ENCODE measurements around the gene SCUBE2. TPM values are rescaled to one million over a fixed set of nuclear protein-coding genes. Genes with fewer than 3 reads are reported as not detected.

SCUBE2 gene
- total RNA-seq, 1 experiment from 2014 or later = 1.9 TPM

DNA sequence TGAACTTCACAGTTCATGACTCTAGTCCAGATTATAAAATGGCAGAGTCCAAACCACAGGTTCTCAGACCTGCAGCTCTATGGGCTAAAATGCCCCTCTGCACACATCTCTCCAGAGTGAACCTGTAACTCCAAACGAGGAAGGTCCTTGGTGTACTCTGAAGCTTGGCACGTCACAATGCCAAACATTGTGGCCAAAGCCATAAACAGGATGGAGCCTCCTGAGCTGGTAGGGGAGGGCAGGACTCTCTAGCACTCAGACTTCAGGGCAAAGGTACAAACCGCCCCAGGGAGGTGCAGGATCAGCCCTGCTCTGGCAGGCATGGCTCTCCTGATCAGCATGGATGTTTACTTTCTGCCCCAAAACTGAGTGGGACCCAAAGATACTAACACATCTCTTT is 2.3 kb downstream of the SCUBE2 start:
- Mint-ChIP-seq H3K4me1 (peaks cover 12% of the 10 kb centered on the region), H3K36me3 (no peaks in the 10 kb centered on the region), H3K27me3 (ENCODE audit: low read depth) (peaks cover 45% of the 10 kb centered on the region), H3K27ac (no peak overlapping the region), H3K4me3 (no peak overlapping the region), H3K9me3 (no peaks in the 10 kb centered on the region)
- DNase-seq (ENCODE audit: low spot score) = no peak
- CTCF ChIA-PET = interaction anchor here (1.2 to 3.1 kb wide), 2 partner anchors 15 to 49 kb away, joined by 3 to 19 read pairs; no protein-coding TSS in a partner anchor
- ATAC-seq = no peak
- no peak for TF ChIP-seq ZNF121 (CRISPR knock-in tag; IDR thresholded peaks at IDR 0.05)
- no peak for TF ChIP-seq USF1 (CRISPR knock-in tag; IDR thresholded peaks at IDR 0.05)
- TF ChIP-seq, protein P1, sequence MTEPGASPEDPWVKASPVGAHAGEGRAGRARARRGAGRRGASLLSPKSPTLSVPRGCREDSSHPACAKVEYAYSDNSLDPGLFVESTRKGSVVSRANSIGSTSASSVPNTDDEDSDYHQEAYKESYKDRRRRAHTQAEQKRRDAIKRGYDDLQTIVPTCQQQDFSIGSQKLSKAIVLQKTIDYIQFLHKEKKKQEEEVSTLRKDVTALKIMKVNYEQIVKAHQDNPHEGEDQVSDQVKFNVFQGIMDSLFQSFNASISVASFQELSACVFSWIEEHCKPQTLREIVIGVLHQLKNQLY (CRISPR knock-in tag; IDR thresholded peaks at IDR 0.05) = no peak
- no peak for TF ChIP-seq EMX1 (CRISPR knock-in tag; IDR thresholded peaks at IDR 0.05)
- TF ChIP-seq CREM (CRISPR knock-in tag; IDR thresholded peaks at IDR 0.05) = no peak
- TF ChIP-seq, protein P2, sequence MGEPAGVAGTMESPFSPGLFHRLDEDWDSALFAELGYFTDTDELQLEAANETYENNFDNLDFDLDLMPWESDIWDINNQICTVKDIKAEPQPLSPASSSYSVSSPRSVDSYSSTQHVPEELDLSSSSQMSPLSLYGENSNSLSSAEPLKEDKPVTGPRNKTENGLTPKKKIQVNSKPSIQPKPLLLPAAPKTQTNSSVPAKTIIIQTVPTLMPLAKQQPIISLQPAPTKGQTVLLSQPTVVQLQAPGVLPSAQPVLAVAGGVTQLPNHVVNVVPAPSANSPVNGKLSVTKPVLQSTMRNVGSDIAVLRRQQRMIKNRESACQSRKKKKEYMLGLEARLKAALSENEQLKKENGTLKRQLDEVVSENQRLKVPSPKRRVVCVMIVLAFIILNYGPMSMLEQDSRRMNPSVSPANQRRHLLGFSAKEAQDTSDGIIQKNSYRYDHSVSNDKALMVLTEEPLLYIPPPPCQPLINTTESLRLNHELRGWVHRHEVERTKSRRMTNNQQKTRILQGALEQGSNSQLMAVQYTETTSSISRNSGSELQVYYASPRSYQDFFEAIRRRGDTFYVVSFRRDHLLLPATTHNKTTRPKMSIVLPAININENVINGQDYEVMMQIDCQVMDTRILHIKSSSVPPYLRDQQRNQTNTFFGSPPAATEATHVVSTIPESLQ (CRISPR knock-in tag; IDR thresholded peaks at IDR 0.05) = no peak
- no peak for TF ChIP-seq JAZF1 (CRISPR knock-in tag; IDR thresholded peaks at IDR 0.05)
- TF ChIP-seq, protein P3, sequence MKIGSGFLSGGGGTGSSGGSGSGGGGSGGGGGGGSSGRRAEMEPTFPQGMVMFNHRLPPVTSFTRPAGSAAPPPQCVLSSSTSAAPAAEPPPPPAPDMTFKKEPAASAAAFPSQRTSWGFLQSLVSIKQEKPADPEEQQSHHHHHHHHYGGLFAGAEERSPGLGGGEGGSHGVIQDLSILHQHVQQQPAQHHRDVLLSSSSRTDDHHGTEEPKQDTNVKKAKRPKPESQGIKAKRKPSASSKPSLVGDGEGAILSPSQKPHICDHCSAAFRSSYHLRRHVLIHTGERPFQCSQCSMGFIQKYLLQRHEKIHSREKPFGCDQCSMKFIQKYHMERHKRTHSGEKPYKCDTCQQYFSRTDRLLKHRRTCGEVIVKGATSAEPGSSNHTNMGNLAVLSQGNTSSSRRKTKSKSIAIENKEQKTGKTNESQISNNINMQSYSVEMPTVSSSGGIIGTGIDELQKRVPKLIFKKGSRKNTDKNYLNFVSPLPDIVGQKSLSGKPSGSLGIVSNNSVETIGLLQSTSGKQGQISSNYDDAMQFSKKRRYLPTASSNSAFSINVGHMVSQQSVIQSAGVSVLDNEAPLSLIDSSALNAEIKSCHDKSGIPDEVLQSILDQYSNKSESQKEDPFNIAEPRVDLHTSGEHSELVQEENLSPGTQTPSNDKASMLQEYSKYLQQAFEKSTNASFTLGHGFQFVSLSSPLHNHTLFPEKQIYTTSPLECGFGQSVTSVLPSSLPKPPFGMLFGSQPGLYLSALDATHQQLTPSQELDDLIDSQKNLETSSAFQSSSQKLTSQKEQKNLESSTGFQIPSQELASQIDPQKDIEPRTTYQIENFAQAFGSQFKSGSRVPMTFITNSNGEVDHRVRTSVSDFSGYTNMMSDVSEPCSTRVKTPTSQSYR (CRISPR knock-in tag; IDR thresholded peaks at IDR 0.05) = no peak
- no peak for TF ChIP-seq ESRRA (CRISPR knock-in tag; IDR thresholded peaks at IDR 0.05; ENCODE audit: borderline replicate concordance)
- TF ChIP-seq USF2 (CRISPR knock-in tag; IDR thresholded peaks at IDR 0.05) = no peak
- TF ChIP-seq ERG (CRISPR knock-in tag; IDR thresholded peaks at IDR 0.05) = no peak
- no peak for TF ChIP-seq GABPB1 (CRISPR knock-in tag; IDR thresholded peaks at IDR 0.05)
- no peak for TF ChIP-seq ZNF512 (CRISPR knock-in tag; IDR thresholded peaks at IDR 0.05; ENCODE audit: borderline replicate concordance)
- no peak for TF ChIP-seq AR (CRISPR knock-in tag; IDR thresholded peaks at IDR 0.05)
- TF ChIP-seq, protein P4, sequence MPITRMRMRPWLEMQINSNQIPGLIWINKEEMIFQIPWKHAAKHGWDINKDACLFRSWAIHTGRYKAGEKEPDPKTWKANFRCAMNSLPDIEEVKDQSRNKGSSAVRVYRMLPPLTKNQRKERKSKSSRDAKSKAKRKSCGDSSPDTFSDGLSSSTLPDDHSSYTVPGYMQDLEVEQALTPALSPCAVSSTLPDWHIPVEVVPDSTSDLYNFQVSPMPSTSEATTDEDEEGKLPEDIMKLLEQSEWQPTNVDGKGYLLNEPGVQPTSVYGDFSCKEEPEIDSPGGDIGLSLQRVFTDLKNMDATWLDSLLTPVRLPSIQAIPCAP (CRISPR knock-in tag; IDR thresholded peaks at IDR 0.05) = no peak
- no peak for TF ChIP-seq GTF2I (CRISPR knock-in tag; conservative IDR thresholded peaks at IDR 0.05)
- no peak for TF ChIP-seq RORB (CRISPR knock-in tag; IDR thresholded peaks at IDR 0.05)
- no peak for TF ChIP-seq SOX15 (CRISPR knock-in tag; IDR thresholded peaks at IDR 0.05)
- POLR2A ChIA-PET = no interaction called here

Data from WTC11 (cell line).